ENCODE data around the gene ULBP2.
"Not testable (repeated sequence)": the region's sequence is repeated elsewhere in the genome, so short reads cannot be mapped to it uniquely, and the experiment has no call there.

Gene ULBP2

GRCh38 chr6:149939909-149940671 lies 1.7 kb upstream of the ULBP2 start:
- DNase-seq (ENCODE audit: low read depth) = no peak
- H3K4me3 ChIP-seq (ENCODE audit: low read length) = no peak overlapping the region
- no peak for TF ChIP-seq CTCF (conservative IDR thresholded peaks at IDR 0.05; ENCODE audit: low read depth, low read length)

GRCh38 chr6:149940672-149940982 lies 1.2 kb upstream of the ULBP2 start:
- no peak for TF ChIP-seq CTCF (conservative IDR thresholded peaks at IDR 0.05; ENCODE audit: low read depth, low read length)
- no peak for DNase-seq (ENCODE audit: low read depth)

GRCh38 chr6:149942461-149942829 lies 631 bp downstream of the ULBP2 start:
- TF ChIP-seq CTCF (conservative IDR thresholded peaks at IDR 0.05; ENCODE audit: low read depth, low read length) = no peak
- H3K4me3 ChIP-seq (ENCODE audit: low read length) = peak overlapping the region; percentile 69
- DNase-seq (ENCODE audit: low read depth) = no peak

More at GRCh38 chr6:149940672-149940982, 1.2 kb upstream of the ULBP2 start:
- no peak overlapping the region for H3K4me3 ChIP-seq (ENCODE audit: low read length)

- not testable (repeated sequence) for DNase-seq (ENCODE audit: low read depth); H3K4me3 ChIP-seq (ENCODE audit: low read length)
These were observed 1.5 kb downstream of the ULBP2 start for GRCh38 chr6:149943321-149943720.

GRCh38 chr6:149945276-149945675 lies 3.5 kb downstream of the ULBP2 start:
- not testable (repeated sequence) for H3K4me3 ChIP-seq (ENCODE audit: low read length); DNase-seq (ENCODE audit: low read depth)

- DNase-seq (ENCODE audit: low read depth); H3K4me3 ChIP-seq (ENCODE audit: low read length): not testable (repeated sequence)
These were observed 4.8 kb downstream of the ULBP2 start for GRCh38 chr6:149946631-149947030.

- not testable (repeated sequence) for DNase-seq (ENCODE audit: low read depth); H3K4me3 ChIP-seq (ENCODE audit: low read length)
These were observed 5.7 kb downstream of the ULBP2 start for GRCh38 chr6:149947533-149947932.

- DNase-seq (ENCODE audit: low read depth) = no peak
- no peak overlapping the region for H3K4me3 ChIP-seq (ENCODE audit: low read length)
These were observed 6.2 kb downstream of the ULBP2 start for GRCh38 chr6:149948011-149948410.

GRCh38 chr6:149948616-149949015 lies 6.8 kb downstream of the ULBP2 start:
- DNase-seq (ENCODE audit: low read depth) = no peak
- no peak for TF ChIP-seq CTCF (conservative IDR thresholded peaks at IDR 0.05; ENCODE audit: low read depth, low read length)
- H3K4me3 ChIP-seq (ENCODE audit: low read length) = no peak overlapping the region

More at GRCh38 chr6:149948011-149948410, 6.2 kb downstream of the ULBP2 start:
- TF ChIP-seq CTCF (conservative IDR thresholded peaks at IDR 0.05; ENCODE audit: low read depth, low read length) = no peak

Measured in retinal pigment epithelial cell (primary cell).